Dermis lymphatic vessel endothelial cell (primary cell): ENCODE measurements around the gene PMAIP1. TPM values are rescaled to one million over a fixed set of nuclear protein-coding genes. Genes with fewer than 3 reads are reported as not detected.

Experiments
- total RNA-seq: library from RNA; depleted of rRNA; stranded (reverse); fragments of >200 nt; gene quantifications from 2 replicates; pipeline ENCODE4 v1.2.1, GENCODE V29; 2014

PMAIP1 gene
- total RNA-seq: 10.5 and 12.9 TPM in 2 replicates

DNA sequence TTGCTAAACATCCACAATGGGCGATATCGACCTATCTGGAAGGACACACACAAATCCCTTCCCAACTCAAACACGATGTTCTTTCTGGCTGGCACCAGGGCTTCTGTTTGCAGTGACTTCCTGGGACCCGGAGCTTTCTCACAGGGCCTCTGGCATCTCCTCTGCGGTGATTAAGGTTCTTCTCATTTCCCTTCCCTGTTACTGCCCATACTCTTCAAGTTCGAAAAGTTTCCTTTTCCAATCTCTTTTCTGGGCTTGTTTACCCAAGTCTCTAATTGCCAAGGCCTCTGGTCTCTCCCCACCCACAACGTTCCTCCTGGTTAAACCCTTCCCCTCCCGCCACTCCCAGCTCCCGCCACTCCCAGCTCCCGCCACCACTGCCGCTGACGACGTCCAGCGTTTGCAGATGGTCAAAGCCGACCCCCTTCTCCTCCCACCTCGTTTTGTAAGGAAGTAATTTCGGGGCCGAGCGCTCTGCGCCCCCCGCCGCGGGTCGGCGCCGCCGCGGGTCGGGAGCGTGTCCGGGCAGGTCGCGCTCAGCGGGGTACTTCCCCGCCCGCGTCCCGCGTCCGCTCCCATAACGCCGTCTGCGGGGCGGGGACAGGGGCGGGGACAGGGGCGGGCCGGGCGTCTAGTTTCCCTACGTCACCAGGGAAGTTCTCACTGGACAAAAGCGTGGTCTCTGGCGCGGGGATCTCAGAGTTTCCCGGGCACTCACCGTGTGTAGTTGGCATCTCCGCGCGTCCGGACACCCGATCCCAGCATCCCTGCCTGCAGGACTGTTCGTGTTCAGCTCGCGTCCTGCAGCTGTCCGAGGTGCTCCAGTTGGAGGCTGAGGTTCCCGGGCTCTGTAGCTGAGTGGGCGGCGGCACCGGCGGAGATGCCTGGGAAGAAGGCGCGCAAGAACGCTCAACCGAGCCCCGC, at the start of gene PMAIP1:
TSS of gene PMAIP1 (plus strand) at position 699 of the 924 bp plus-strand sequence. CDS start at position 881, 182 bp downstream.

Other genes with a start within 250 kb of the PMAIP1 start
- 0.09 and 0.76 TPM in 2 replicates for gene CCBE1, start 202.6 kb upstream of the PMAIP1 start, total RNA-seq